Measurements from ENCODE around the gene IFI16. TPM values are rescaled to one million over a fixed set of nuclear protein-coding genes. Genes with fewer than 3 reads are reported as not detected.
"Not testable (repeated sequence)": the region's sequence is repeated elsewhere in the genome, so short reads cannot be mapped to it uniquely, and the experiment has no call there.

Gene IFI16
- total RNA-seq, 3 donors from 2014 or later (not counting 1 experiment from before 2014, with no cell fraction given) = 141 to 218 (median 151) TPM

DNA sequence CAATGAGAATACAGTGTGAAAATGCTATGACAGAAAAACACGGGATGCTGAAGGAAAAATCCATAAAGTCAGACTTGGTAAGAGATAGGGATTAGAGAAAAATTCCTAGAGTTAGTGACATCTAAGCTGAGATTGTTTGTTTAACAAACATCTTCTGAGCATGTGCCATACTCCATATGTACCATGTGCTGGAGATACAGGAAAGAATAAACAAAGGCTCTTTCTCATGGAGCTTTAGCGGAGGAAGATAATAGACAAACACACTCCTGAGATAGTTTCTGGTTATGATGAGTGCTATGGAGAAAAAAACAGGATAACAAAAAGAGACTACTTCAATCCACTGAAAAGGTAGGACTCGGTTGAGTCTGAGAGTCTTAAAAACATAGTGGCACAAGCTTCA is 88.9 kb downstream of the IFI16 start:
- WGBS (ENCODE audit: insufficient coverage) = 93% methylated on average over 3 of the region's 3 CpGs
- Histone ChIP-seq H3K4me1 (ENCODE audit: control insufficient read depth, insufficient read depth, low read length) (no peaks in the 10 kb centered on the region), H3K27ac (ENCODE audit: low read length) (no peak overlapping the region), H3K4me3 (ENCODE audit: low read length) (no peak overlapping the region), H3K27me3 (ENCODE audit: control insufficient read depth, insufficient read depth, low read length) (no peaks in the 10 kb centered on the region), H3K36me3 (ENCODE audit: control insufficient read depth, insufficient read depth, low read length) (no peaks in the 10 kb centered on the region), H3K9me3 (ENCODE audit: control insufficient read depth, insufficient read depth, low read length) (no peaks in the 10 kb centered on the region)
- TF ChIP-seq CTCF (IDR thresholded peaks at IDR 0.05) = no peak
- no peak for DNase-seq
- H3K27me3 Mint-ChIP-seq (ENCODE audit: low read depth in 2 of 2) = peaks cover 29% of the 10 kb centered on the region in 2 donors
- ATAC-seq = no peak
- H3K27ac Mint-ChIP-seq = no peak overlapping the region
- H3K36me3 Mint-ChIP-seq = no peaks in the 10 kb centered on the region
- H3K4me3 Mint-ChIP-seq = no peak overlapping the region
- H3K9me3 Mint-ChIP-seq = no peaks in the 10 kb centered on the region
- intact Hi-C loops (cut with micrococcal nuclease) = no loop called here
- H3K4me1 Mint-ChIP-seq = no peaks in the 10 kb centered on the region

DNA sequence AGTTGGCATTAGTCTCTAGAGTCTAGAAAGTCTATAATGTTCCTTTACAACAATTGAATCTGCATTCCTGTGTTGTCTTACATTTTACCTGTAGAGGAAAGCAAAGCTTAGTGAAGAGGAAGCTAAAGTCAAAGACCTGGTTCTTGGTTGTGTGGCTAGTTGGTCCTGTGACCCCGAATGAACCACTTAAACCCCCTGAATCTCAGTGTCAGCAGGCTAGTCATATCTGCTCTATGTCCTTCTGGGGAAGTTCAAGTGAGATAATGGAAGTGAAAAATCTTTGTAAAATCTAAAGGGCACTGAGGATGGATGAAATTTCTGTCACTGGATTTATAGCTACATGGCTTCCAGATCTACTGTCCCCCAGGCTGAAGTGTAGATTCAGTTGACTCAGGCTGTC is 90.9 kb downstream of the IFI16 start:
- no peaks in the 10 kb centered on the region for H3K36me3 Mint-ChIP-seq
- 56% methylated on average over 1 of the region's 1 CpG for WGBS (ENCODE audit: insufficient coverage)
- no peak for ATAC-seq

GRCh38 chr1:159103021-159103420 is 93.3 kb downstream of the IFI16 start:
- peaks cover 36 to 52% of the 10 kb centered on the region in 2 donors for H3K27me3 Mint-ChIP-seq (ENCODE audit: low read depth in 2 of 2)
- H3K27me3 ChIP-seq (ENCODE audit: control insufficient read depth, insufficient read depth, low read length); H3K4me3 Mint-ChIP-seq; H3K27ac ChIP-seq (ENCODE audit: low read length); H3K9me3 Mint-ChIP-seq; H3K4me3 ChIP-seq (ENCODE audit: low read length); H3K4me1 ChIP-seq (ENCODE audit: control insufficient read depth, insufficient read depth, low read length); H3K36me3 Mint-ChIP-seq; H3K9me3 ChIP-seq (ENCODE audit: control insufficient read depth, insufficient read depth, low read length); ATAC-seq; H3K4me1 Mint-ChIP-seq; DNase-seq; H3K27ac Mint-ChIP-seq; intact Hi-C loops (cut with micrococcal nuclease); H3K36me3 ChIP-seq (ENCODE audit: control insufficient read depth, insufficient read depth, low read length): not testable (repeated sequence)
- WGBS (ENCODE audit: insufficient coverage) = 86% methylated on average over 2 of the region's 3 CpGs

More for the DNA sequence above, 90.9 kb downstream of the IFI16 start:
- H3K36me3 ChIP-seq (ENCODE audit: control insufficient read depth, insufficient read depth, low read length) = no peaks in the 10 kb centered on the region
- intact Hi-C loops (cut with micrococcal nuclease) = no loop called here
- H3K4me1 ChIP-seq (ENCODE audit: control insufficient read depth, insufficient read depth, low read length) = no peaks in the 10 kb centered on the region
- DNase-seq = no peak
- H3K27ac Mint-ChIP-seq = no peak overlapping the region
- H3K4me1 Mint-ChIP-seq = no peaks in the 10 kb centered on the region
- no peak for TF ChIP-seq CTCF (IDR thresholded peaks at IDR 0.05)
- H3K27ac ChIP-seq (ENCODE audit: low read length) = no peak overlapping the region
- H3K27me3 Mint-ChIP-seq (ENCODE audit: low read depth in 2 of 2) = peaks cover 29 to 30% of the 10 kb centered on the region in 2 donors
- H3K9me3 ChIP-seq (ENCODE audit: control insufficient read depth, insufficient read depth, low read length) = no peaks in the 10 kb centered on the region
- H3K9me3 Mint-ChIP-seq = no peaks in the 10 kb centered on the region
- no peak overlapping the region for H3K4me3 Mint-ChIP-seq
- H3K4me3 ChIP-seq (ENCODE audit: low read length) = no peak overlapping the region
- H3K27me3 ChIP-seq (ENCODE audit: control insufficient read depth, insufficient read depth, low read length) = no peaks in the 10 kb centered on the region

Other genes with a start within 250 kb of the IFI16 start
- 1 to 10 TPM in 1 of 3 donors, not detected in 2; 4.0 TPM for gene OR6N1, start 237.7 kb upstream of the IFI16 start, total RNA-seq
- gene OR6N2, start 228.7 kb upstream of the IFI16 start, total RNA-seq = under 1 TPM in 1 of 3 donors, not detected in 2; 0.95 TPM
- gene MNDA, start 178.6 kb upstream of the IFI16 start, total RNA-seq = 10 to 100 TPM in 1 of 3 donors, 1 to 10 TPM in 2; 3.3 to 14.3 (median 7.0) TPM
- 100 to 1,000 TPM; 171 to 313 (median 197) TPM for gene PYHIN1, start 78.4 kb upstream of the IFI16 start, total RNA-seq
- 1 to 10 TPM in 1 of 3 donors, not detected in 2; 1.1 TPM for gene AIM2, start 66.9 kb downstream of the IFI16 start, total RNA-seq
- gene CADM3, start 161.7 kb downstream of the IFI16 start, total RNA-seq = not detected
- gene ACKR1, start 195.0 kb downstream of the IFI16 start, total RNA-seq = not detected

All from natural killer cell (primary cell).